GM21786 (cell line): Measurements from ENCODE around the gene BOC.

ENCODE experiments used
- ATAC-seq: cut with Tn5 transposase; IDR thresholded peaks from one replicate; pipeline ENCODE4 v1.9.1; 2021; ENCODE audit not compliant: unreplicated experiment

BOC gene

DNA sequence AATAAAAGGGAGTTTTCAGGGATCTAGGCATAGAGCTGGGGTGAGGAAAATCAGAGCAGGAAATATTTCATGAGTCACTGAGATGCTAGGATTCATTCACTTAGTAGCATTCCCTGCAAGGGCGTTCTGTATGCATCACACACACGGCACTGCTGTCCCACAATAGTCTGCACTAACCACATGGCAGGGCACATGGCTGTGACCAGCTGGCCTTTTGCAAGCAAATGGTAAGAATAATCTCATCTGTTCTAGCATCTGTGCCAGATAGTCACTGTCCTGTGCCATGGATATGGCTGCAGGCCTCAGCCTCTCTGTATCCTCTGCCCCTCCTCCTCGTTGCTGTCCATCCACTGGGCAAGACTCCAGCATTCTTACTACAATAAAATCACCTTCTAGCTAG is 37.8 kb downstream of the BOC start:
- no peak for ATAC-seq

GRCh38 chr3:113249601-113250000 is 38.2 kb downstream of the BOC start:
- ATAC-seq = no peak

DNA sequence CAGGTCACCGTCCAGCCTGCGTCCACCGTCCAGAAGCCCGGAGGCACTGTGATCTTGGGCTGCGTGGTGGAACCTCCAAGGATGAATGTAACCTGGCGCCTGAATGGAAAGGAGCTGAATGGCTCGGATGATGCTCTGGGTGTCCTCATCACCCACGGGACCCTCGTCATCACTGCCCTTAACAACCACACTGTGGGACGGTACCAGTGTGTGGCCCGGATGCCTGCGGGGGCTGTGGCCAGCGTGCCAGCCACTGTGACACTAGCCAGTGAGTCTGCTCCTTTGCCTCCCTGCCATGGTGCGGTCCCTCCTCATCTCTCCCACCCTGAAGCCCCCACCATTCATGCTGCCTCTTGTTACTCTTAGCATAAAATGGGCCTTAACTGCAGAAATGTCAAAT is 39.2 kb downstream of the BOC start:
- no peak for ATAC-seq

- no peak for ATAC-seq
These were observed 40.5 kb downstream of the BOC start for GRCh38 chr3:113251817-113252216.

DNA sequence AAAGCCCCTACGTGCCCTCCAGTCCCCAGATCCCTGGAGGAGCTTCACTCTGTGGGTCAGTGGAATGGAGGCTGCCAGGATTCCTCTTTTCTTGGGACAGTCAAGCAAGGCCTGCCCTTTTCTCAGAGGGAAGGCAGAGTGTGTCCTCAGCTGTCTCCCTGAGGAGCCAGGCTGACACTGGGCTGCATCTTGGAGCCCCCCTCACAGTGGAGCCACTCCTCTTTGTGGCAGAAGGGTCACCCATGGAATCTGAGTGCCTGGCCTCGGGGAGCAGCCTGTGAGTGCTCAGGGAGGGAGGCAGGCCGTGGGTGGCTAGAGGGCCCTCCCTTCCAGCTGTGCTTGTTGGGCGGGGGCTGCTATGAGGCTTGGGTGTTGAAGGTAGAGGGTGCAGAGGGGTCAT is 41.2 kb downstream of the BOC start:
- ATAC-seq = no peak

DNA sequence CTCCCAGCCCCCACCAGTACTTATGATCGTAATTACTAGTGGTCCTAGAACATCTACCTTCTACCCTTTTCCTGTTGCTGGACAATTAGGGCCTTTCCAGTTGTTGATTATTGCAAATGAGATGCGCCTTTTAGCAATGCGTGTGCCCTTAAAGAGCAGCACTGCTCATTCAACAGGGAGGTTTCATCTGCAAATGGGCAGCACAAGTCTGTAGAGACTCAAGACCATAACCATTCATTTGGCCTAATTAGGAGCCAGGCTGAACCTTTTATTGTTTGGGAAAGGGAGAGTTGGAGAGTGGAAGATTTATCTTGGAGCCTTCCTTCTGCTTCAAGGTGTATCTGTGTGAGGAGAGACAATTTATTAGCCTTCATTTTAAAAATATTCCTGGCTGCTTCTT is 42.3 kb downstream of the BOC start:
- no peak for ATAC-seq

GRCh38 chr3:113254171-113254947 is 43.0 kb downstream of the BOC start:
- ATAC-seq = no peak

DNA sequence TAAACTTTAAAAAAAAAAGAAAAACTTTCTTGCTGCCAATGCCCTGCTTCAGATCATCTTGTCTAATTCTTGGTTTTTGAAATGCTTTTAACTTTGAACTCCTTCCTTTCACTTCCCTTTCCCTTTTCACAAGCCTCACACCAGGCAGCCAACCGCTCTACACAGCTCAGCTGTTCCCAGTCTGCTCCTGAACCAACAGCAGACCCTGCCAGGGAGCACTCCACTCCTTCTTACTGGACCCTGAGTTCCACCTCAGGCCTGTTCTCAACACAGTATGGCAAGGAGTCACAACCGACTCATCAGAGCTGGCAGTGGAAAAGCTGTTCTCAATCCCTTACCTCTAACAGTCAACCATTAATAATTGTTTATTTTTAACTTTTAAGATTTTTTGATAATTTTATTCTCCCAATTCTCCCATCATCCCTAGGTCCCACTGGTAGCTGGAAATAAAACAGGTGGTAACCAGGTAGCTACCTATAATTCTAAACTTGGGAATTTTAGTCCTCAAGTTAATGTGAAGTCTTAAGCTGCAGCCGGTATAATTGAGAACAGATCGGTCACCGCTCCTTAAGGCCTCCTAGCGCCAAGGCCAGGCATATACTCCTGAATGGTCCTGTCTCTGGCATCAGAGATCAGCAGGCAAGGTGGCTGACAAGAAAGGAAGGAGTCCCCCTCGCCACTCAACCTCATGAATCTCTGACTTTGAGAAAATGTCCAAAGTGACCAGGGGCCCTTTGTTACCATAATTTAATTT is 43.9 kb downstream of the BOC start:
- ATAC-seq = no peak

DNA sequence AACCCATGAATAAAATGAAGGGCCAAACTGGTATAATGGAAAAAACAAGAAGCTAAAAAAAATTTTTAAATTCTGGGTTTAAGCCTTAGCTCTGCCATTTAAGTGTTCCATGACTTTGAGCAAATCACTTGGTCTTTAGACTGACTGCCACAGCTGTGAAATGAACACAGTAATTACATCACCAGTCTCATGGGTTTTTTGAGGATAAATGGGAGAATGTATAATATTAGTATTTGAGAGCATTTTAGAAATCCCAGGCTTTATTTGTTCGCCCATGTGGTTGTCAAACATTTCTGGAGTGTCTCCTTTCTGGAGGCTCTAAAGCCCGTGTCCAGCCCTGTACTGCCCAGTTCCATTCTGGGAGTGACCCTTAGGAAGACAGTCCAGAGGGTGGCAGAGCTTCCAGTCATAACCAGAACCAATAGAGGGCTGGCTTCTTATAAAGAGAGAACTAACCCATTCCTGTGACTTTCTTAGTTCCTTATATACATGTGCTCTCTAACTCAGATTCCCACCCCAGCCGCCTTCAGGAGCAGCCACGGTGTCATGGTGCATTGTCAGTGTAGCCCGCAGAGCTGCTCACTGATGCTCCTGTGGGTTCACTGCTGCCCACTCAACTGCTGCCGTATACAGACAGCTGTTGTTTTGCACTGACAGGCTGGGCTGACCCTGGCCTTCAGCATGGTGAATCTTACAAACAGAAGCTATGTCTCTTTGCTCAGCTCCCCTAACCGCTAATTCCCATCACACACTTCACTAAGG is 44.7 kb downstream of the BOC start:
- no peak for ATAC-seq

DNA sequence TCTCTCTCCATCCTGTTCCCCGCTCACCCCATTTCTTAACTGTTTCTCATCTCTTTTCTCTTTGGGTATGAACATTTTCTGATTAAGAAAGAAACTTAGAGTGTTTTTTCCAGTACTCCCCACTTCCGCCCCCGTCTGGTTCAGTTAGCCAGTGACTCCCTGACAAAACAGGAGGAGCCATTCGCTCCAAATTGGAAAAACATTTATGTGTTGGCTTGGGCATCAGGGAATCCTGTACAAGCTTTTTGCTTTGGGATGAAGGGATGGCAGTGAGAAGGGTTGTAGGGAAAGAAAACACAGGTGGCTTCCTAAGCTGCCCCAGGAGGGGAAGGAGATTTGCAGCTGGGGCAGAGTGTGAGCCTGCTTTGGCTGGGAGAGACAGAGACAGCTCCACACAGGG is 47.0 kb downstream of the BOC start:
- no peak for ATAC-seq

DNA sequence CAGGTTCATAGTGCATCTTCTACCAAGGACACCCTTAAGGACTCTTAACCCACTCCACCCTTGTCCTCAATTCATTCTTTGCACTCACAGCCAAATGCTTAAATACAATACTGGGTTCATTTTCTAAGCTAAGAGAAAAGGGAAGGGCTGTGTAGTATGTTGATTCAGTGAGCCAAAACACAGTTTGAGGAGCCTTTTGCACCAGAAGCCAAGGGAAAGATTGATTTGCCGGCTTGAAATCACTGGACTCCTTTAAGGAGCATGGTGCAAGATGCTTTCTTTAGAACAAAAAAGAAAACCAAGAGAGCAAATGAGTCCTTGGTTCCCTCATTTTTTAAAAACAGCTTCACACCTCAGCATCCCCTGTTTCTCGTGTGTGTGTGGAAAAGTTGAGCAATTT is 47.8 kb downstream of the BOC start:
- no peak for ATAC-seq

DNA sequence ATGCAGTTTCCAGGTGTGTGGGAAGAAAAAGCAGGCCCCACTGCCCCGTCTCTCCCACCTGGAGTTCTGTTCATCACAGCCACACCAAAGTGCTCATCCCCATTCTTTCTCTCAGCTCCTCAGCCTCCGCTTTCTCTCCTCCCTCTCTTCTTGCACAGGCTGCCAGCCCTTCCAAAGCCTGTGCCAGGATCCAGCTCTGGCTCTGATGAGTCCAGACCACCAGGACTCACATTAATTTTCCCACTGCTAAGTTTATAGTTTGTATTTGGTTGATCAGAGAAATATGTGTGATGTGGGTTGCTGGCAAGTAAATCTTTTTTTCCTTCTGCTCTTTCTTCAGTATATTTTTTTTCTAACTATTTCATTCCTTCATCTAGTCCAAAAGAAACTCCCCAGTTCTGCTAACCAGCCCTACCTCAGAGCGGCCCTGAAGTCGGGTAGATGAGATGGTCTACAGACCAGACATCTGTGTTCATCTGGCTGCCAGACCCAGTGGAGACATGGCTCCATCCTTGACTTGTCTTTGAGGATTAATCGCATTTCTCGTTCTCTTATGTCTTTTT is 49.8 kb downstream of the BOC start:
- ATAC-seq = no peak

GRCh38 chr3:113261626-113262303 is 50.4 kb downstream of the BOC start:
- no peak for ATAC-seq

DNA sequence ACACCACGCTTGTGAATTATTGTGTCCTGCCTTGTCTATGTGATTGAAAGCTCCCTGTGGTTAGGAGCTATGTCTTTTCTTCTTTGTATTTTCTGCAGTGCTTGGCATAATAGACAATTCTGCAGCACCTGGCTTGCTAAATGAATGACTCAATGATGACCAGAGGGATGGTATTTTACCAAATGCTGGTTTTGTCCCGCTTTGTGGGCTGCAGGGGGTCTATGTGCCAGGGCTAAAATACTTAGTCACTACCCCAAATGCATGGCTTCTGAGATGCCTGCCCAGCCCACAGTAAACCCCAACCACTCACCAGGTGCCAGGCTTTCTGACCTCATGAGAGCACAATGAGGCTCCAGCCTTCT is 50.9 kb downstream of the BOC start:
- ATAC-seq = no peak

- no peak for ATAC-seq
These were observed 51.7 kb downstream of the BOC start for GRCh38 chr3:113263020-113263419.

DNA sequence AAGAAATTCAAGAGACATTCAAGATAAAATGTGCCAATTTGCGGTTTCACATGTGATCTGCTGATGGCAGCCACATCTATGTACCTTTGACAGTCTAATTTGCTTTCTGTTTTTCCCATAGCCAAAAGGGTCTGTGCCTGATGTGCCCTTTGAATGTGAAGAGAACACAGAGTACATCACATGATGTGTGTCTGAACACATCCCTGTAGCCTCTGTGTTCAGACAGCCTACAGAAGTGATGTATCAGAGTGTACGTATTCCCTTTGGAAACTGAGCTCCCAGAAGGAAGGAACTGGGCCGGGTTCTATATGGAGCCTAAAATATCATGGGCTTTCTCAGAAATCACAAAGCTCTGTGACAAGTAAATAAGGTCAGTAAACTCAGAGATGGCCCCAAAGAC is 52.4 kb downstream of the BOC start:
- no peak for ATAC-seq

DNA sequence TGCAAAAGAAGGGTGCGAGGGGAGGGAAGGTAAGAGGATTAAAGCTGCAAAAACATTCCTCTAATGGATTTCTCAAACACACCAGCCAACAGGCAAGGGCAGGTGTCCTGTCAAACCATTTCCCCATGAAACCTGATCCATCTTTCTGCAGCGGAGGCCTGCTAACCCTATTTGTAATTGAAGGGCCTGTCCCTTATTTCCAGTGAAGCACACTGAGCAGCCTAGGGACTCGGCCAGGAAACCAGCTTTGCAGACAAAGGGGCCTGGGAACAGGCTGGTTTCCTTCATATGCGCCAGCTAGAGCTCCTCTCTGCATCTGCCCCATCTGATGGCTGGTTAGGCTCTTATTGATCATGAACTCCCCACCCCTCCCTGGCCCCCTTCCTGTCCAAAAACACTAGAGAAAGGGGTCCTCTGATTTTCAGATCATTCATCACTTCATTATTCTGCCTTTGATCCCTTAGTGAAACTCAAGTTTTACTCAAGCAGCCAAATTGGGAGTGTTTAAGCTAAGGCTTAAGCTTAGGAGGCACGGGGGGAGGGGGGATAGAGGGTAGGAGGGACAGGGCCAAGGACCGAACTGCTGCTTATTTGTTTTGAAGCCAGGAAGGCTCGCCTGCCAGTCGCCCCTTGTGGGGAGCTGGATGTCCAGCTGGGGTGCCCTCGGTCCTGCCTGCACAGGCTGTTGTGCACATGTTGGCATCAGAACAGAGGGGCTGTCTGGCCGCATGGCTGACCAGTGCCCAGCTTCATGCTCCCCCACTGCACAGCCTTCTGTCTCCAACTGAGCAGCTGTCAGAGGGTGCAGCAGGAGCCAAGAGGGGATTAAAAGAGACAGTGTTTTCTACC is 53.1 kb downstream of the BOC start:
- ATAC-seq = no peak

DNA sequence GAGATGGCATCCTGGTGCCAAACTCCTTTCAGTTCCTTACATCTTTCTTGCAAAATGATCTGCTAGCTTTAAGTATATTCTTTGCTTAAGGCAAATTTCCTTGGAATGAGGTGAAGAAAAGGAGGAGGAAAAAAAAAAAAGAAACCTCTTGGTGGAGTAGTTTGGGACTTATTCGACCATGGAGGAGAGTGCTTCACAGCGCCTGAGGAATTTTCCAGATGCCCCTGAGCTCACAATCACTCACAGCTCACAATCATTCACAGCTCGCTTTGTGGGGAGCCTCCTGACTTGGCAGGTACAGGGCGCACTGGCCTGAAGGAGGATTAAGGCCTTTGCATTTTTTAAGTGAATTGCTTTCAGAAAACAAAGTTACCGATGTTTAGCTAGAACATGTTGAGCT is 53.9 kb downstream of the BOC start:
- no peak for ATAC-seq

- ATAC-seq = no peak
These were observed 55.4 kb downstream of the BOC start for GRCh38 chr3:113266738-113267137.

DNA sequence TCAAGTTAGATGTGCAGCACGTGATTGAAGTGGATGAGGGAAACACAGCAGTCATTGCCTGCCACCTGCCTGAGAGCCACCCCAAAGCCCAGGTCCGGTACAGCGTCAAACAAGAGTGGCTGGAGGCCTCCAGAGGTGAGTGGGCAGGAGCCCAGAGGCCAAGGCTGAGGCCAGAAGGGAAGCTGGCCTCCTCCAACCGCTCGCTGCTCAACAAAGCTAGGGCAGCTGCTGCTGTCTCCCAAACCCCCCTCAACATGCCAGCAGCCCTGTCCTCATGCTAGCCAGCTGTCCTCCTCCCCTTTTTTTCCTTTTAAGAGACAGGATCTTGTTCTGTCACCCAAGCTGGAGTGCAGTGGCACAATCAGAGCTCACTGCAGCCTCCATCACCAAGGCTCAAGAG is 57.0 kb downstream of the BOC start:
- ATAC-seq = no peak
